HepG2 (cell line): ENCODE results near the gene FCRLA. TPM values are rescaled to one million over a fixed set of nuclear protein-coding genes. Genes with fewer than 3 reads are reported as not detected.
A peak's percentile ranks its signal among the peaks of the same experiment; 100 is the strongest.

Experiments
- GABPA ChIP-seq, 2 experiments: IDR thresholded peaks; 2 replicates each; pipeline ENCODE4 v1.6.1; 2011 to 2016; ENCODE audit warnings: low read depth in 2 of 2, low read length in 1 of 2, missing biosample characterization in 1 of 2, missing genetic modification characterization in 1 of 2
- PHF8 ChIP-seq: sonication (generic); formaldehyde crosslinking; IDR thresholded peaks from 2 replicates; pipeline ENCODE4 v1.5.0; 2020; ENCODE audit warnings: missing genetic modification reagents
- RFX3 ChIP-seq: IDR thresholded peaks from 2 replicates; pipeline ENCODE4 v1.6.1; 2016; ENCODE audit warnings: missing biosample characterization, missing genetic modification reagents
- SAP130 ChIP-seq: IDR thresholded peaks from 2 replicates; pipeline ENCODE4 v1.6.1; 2016; ENCODE audit warnings: low read depth
- SCMH1 ChIP-seq: sonication (generic); formaldehyde crosslinking; IDR thresholded peaks from 2 replicates; pipeline ENCODE4 v1.9.0; 2021; ENCODE audit warnings: missing genetic modification reagents, mild to moderate bottlenecking, borderline replicate concordance
- STAG1 ChIP-seq: sonication (generic); formaldehyde crosslinking; IDR thresholded peaks from 2 replicates; pipeline ENCODE4 v1.4.0; 2020; ENCODE audit warnings: missing genetic modification reagents
- ZNF101 ChIP-seq: sonication (generic); formaldehyde crosslinking; IDR thresholded peaks from 2 replicates; pipeline ENCODE4 v1.4.0; 2020; ENCODE audit warnings: mild to moderate bottlenecking, low read depth, missing genetic modification reagents, borderline replicate concordance
- ZNF160 ChIP-seq: sonication (generic); formaldehyde crosslinking; IDR thresholded peaks from 2 replicates; pipeline ENCODE4 v1.8.0; 2022; ENCODE audit warnings: mild to moderate bottlenecking, inconsistent platforms, missing genetic modification reagents
- ZNF224 ChIP-seq: sonication (generic); formaldehyde crosslinking; IDR thresholded peaks from 2 replicates; pipeline ENCODE4 v1.5.0; 2020; ENCODE audit warnings: mild to moderate bottlenecking, missing genetic modification reagents
- polyA plus RNA-seq, 8 experiments: library from polyadenylated mRNA; depleted of rRNA in 3 of 8; stranded (reverse) in 7 of 8; unstranded in 1 of 8; fragments of >200 nt; fragmentation: Illumina TruSeq in 4 of 8; extraction: Trizol in 4 of 8; gene quantifications; 2 replicates each; pipeline versions ENCODE4 v1.2.1 to v1.2.3, GENCODE V29; 2011 to 2016; ENCODE audit warnings: low read depth in 4 of 8, missing spikeins in 1 of 8, mixed read lengths in 1 of 8; ENCODE audit not compliant: insufficient read depth in 1 of 8
- total RNA-seq, 5 experiments: library from RNA; depleted of rRNA; stranded (reverse); fragments of >200 nt; fragmentation: Illumina TruSeq; extraction: Trizol; gene quantifications; 2 replicates each; pipeline ENCODE4 v1.2.3, GENCODE V29; 2016; ENCODE audit warnings: low read depth in 1 of 5
- TF ChIP-seq, protein P1 (sequence below): sonication (generic); formaldehyde crosslinking; conservative IDR thresholded peaks from 2 replicates; pipeline ENCODE4 v1.4.0; 2020; ENCODE audit warnings: missing genetic modification reagents
- TF ChIP-seq, protein P2 (sequence below): sonication (generic); formaldehyde crosslinking; IDR thresholded peaks from 2 replicates; pipeline ENCODE4 v1.4.0; 2020; ENCODE audit warnings: mild to moderate bottlenecking, missing genetic modification reagents, borderline replicate concordance
- TF ChIP-seq, protein P3 (sequence below), 2 experiments: fragments of 450-650 bp in 1 of 2; sonication (generic) in 1 of 2; formaldehyde crosslinking in 1 of 2; IDR thresholded peaks; 2 replicates each; pipeline versions ENCODE4 v1.6.1 to v1.8.0; 2016 to 2022; ENCODE audit warnings: antibody characterized with exemption in 1 of 2, mild to moderate bottlenecking in 1 of 2, missing genetic modification reagents in 1 of 2
- TF ChIP-seq, protein P4 (sequence below): sonication (generic); formaldehyde crosslinking; conservative IDR thresholded peaks from 2 replicates; pipeline ENCODE4 v1.5.0; 2020; ENCODE audit warnings: missing genetic modification reagents

Gene FCRLA
- total and polyA plus RNA-seq, 2 of the 13 experiments (the other 11 are each of a cell fraction or from before 2014, with no cell fraction given) = not detected

DNA sequence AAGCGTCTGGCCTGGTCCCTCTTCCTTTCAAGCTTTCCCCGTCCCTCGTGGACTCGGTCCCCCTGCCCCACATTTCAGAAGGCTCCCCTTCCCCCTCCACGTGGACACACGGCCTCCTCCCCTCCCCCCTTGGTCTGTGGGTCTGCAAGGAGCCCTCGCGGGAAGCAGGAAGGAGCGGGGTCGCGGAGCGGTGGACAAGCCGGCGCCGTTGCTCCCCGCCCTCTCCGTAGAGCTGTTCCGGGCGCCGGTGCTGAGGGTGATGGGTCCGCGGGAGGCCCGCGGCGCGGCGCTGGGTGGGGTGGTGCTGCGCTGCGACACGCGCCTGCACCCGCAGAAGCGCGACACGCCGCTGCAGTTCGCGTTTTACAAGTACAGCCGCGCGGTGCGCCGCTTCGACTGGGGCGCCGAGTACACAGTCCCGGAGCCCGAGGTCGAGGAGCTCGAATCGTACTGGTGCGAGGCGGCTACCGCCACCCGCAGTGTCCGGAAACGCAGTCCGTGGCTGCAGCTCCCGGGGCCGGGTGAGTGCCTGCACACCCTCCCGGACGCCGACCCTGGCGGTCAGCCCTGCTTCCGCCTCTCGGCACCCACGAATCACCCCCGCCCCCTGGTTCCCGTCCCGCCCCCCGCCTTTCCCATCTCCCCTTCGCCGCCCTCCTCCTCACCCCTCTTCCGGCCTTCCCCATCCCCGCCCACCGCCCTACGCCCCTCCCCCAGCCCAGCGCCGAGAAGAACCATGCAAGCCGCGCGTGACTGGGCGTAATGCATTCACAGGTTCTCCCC, 19.6 kb downstream of the FCRLA start (continued):
- TF ChIP-seq ZNF101 (CRISPR knock-in tag) (no peak), SCMH1 (no peak), ZNF160 (CRISPR knock-in tag) (no peak), RFX3 (CRISPR knock-in tag) (no peak), PHF8 (CRISPR knock-in tag) (peak; percentile 63; the same call in 1 of the 2 replicates), STAG1 (CRISPR knock-in tag) (no peak), SAP130 (no peak), GABPA (IDR thresholded peaks at IDR 0.05; ENCODE audit: low read depth, low read length) (peak; percentile 50), GABPA (CRISPR knock-in tag; IDR thresholded peaks at IDR 0.05; ENCODE audit: low read depth) (peak; percentile 46; the same call in 1 of the 2 replicates), ZNF224 (no peak)
- TF ChIP-seq, protein P1, sequence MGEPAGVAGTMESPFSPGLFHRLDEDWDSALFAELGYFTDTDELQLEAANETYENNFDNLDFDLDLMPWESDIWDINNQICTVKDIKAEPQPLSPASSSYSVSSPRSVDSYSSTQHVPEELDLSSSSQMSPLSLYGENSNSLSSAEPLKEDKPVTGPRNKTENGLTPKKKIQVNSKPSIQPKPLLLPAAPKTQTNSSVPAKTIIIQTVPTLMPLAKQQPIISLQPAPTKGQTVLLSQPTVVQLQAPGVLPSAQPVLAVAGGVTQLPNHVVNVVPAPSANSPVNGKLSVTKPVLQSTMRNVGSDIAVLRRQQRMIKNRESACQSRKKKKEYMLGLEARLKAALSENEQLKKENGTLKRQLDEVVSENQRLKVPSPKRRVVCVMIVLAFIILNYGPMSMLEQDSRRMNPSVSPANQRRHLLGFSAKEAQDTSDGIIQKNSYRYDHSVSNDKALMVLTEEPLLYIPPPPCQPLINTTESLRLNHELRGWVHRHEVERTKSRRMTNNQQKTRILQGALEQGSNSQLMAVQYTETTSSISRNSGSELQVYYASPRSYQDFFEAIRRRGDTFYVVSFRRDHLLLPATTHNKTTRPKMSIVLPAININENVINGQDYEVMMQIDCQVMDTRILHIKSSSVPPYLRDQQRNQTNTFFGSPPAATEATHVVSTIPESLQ (CRISPR knock-in tag) = no peak
- TF ChIP-seq, protein P2, sequence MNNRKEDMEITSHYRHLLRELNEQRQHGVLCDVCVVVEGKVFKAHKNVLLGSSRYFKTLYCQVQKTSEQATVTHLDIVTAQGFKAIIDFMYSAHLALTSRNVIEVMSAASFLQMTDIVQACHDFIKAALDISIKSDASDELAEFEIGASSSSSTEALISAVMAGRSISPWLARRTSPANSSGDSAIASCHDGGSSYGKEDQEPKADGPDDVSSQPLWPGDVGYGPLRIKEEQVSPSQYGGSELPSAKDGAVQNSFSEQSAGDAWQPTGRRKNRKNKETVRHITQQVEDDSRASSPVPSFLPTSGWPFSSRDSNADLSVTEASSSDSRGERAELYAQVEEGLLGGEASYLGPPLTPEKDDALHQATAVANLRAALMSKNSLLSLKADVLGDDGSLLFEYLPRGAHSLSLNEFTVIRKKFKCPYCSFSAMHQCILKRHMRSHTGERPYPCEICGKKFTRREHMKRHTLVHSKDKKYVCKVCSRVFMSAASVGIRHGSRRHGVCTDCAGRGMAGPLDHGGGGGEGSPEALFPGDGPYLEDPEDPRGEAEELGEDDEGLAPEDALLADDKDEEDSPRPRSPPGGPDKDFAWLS (CRISPR knock-in tag) = no peak
- TF ChIP-seq, protein P3, sequence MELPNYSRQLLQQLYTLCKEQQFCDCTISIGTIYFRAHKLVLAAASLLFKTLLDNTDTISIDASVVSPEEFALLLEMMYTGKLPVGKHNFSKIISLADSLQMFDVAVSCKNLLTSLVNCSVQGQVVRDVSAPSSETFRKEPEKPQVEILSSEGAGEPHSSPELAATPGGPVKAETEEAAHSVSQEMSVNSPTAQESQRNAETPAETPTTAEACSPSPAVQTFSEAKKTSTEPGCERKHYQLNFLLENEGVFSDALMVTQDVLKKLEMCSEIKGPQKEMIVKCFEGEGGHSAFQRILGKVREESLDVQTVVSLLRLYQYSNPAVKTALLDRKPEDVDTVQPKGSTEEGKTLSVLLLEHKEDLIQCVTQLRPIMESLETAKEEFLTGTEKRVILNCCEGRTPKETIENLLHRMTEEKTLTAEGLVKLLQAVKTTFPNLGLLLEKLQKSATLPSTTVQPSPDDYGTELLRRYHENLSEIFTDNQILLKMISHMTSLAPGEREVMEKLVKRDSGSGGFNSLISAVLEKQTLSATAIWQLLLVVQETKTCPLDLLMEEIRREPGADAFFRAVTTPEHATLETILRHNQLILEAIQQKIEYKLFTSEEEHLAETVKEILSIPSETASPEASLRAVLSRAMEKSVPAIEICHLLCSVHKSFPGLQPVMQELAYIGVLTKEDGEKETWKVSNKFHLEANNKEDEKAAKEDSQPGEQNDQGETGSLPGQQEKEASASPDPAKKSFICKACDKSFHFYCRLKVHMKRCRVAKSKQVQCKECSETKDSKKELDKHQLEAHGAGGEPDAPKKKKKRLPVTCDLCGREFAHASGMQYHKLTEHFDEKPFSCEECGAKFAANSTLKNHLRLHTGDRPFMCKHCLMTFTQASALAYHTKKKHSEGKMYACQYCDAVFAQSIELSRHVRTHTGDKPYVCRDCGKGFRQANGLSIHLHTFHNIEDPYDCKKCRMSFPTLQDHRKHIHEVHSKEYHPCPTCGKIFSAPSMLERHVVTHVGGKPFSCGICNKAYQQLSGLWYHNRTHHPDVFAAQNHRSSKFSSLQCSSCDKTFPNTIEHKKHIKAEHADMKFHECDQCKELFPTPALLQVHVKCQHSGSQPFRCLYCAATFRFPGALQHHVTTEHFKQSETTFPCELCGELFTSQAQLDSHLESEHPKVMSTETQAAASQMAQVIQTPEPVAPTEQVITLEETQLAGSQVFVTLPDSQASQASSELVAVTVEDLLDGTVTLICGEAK (IDR thresholded peaks at IDR 0.05) = no peak
- TF ChIP-seq, protein P3 (CRISPR knock-in tag; IDR thresholded peaks at IDR 0.05) = 0 out of 2 replicates have a peak, but pooled peaks have one; percentile 43
- TF ChIP-seq, protein P4, sequence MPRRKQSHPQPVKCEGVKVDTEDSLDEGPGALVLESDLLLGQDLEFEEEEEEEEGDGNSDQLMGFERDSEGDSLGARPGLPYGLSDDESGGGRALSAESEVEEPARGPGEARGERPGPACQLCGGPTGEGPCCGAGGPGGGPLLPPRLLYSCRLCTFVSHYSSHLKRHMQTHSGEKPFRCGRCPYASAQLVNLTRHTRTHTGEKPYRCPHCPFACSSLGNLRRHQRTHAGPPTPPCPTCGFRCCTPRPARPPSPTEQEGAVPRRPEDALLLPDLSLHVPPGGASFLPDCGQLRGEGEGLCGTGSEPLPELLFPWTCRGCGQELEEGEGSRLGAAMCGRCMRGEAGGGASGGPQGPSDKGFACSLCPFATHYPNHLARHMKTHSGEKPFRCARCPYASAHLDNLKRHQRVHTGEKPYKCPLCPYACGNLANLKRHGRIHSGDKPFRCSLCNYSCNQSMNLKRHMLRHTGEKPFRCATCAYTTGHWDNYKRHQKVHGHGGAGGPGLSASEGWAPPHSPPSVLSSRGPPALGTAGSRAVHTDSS (CRISPR knock-in tag) = peak; percentile 51; the same call in 1 of the 2 replicates
